ENCODE data around the gene ZNF578.

DNA sequence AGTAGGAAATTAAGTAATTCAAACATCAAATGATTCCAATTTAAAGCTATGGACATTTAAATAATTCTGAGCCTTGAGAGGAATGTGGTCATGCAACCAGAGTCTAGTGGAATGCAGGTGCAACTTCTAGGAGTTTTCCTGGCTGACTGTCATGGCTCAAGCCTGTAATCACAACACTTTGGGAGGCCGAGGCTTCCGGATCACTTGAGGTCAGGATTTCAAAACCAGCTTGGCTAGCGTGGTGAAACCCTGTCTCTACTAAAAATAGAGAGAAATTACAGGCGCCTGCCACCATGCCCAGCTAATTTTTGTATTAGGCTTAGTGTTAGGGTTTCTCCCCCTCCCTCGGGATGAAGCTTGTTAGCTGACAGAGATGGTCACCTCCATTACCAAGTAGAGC, 80.5 kb downstream of the ZNF578 start:
- TF ChIP-seq, protein P1, sequence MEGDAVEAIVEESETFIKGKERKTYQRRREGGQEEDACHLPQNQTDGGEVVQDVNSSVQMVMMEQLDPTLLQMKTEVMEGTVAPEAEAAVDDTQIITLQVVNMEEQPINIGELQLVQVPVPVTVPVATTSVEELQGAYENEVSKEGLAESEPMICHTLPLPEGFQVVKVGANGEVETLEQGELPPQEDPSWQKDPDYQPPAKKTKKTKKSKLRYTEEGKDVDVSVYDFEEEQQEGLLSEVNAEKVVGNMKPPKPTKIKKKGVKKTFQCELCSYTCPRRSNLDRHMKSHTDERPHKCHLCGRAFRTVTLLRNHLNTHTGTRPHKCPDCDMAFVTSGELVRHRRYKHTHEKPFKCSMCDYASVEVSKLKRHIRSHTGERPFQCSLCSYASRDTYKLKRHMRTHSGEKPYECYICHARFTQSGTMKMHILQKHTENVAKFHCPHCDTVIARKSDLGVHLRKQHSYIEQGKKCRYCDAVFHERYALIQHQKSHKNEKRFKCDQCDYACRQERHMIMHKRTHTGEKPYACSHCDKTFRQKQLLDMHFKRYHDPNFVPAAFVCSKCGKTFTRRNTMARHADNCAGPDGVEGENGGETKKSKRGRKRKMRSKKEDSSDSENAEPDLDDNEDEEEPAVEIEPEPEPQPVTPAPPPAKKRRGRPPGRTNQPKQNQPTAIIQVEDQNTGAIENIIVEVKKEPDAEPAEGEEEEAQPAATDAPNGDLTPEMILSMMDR (IDR thresholded peaks at IDR 0.05) = no peak
- TF ChIP-seq POLR2A (IDR thresholded peaks at IDR 0.05) = peak in 1 of 2 donors; percentile 29

Data from thyroid gland (tissue), 4 donors.